Head of caudate nucleus (tissue), 42 donors: ENCODE results near the gene C2orf49.
A peak's percentile ranks its signal among the peaks of the same experiment; 100 is the strongest.

Experiments
- DNase-seq, 42 donors: peaks; one replicate each; pipeline versions ENCODE4 v3.0.0 to v3.0.0-alpha.2; 2020 to 2021; ENCODE audit warnings: mixed read lengths in 7 of 42
- intact Hi-C: fragments of 100-400 bp; cut with DNase I; formaldehyde crosslinking; loops from one replicate; pipeline ENCODE4 v1.15.0; 2022

Gene C2orf49

DNA sequence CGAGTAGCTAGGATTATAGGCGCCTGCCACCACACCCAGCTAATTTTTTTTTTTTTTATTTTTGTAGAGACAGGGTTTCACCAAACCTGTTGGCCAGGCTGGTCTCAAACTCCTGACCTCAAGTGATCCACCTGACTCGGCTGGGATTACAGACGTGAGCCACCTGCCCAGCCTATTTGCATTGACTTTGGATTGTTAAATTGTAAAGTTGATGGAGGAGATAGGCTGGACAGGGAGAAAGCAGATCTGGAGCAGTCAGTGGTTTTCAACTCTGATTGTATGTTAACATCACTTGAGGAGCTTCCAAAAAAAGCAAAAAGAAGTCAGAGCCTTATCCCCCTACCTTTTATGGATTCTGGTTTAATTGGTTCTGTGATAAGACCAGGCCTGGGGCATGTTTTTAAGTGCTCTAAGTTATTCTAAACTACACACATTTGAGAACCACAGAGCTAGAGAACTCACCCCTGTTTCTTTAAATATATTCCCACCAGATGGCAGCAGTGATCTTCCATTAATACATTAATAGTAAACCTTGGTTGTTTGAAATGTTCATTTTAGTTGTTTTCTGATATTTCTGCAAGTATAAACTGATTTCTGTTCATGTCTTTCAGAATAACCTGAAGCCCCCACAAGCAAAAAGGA lies 7.5 kb downstream of the C2orf49 start:
- DNase-seq = no peak
- intact Hi-C loops = no loop called here

- DNase-seq = no peak
- intact Hi-C loops = no loop called here
Observed at GRCh38 chr2:105357122-105357521, 19.8 kb downstream of the C2orf49 start.

GRCh38 chr2:105358593-105358992 lies 21.3 kb downstream of the C2orf49 start:
- intact Hi-C loops = no loop called here
- no peak for DNase-seq

DNA sequence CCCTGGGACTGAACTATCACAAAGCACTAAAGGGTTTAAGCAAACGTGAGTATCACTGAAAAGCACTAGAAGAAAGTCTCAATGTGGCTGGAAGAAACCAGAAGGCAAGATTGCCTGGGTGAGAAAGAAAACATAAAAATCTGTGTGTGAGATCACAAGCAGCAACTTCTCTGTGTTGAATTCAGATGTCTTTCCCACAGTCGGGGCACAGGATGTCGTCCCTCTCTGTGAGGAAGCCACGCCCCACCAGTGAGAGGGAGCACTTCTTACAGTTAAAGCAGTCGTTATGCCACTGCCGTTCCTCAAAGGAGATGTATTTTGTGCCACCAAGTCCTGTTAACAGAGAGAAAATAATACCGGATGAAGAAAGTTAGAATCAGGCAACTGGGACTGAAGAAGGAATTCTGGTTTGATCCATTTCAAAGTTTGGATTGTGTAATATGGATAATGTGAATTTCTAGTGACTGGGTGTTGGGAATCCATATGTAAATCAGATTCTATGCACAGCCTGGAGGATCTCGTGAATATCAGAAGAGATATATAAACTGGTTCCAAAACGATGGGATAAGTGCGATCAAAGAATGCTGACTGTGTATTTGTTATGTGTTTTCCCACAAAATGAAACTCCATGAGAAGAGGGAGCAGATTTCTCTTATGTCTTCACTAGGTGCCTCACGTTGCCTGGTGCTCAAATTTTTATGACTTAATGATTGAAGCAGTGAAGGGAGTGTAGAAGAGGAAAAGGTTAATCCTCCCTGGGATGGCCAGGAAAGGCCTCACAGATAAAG lies 24.0 kb downstream of the C2orf49 start:
- intact Hi-C loops = no loop called here
- DNase-seq = peak in 2 of 42 donors; percentile 20 to 29

GRCh38 chr2:105362862-105363591 lies 25.7 kb downstream of the C2orf49 start:
- intact Hi-C loops = no loop called here
- peak in 3 of 42 donors; percentile 6 to 38 (median 36) for DNase-seq

DNA sequence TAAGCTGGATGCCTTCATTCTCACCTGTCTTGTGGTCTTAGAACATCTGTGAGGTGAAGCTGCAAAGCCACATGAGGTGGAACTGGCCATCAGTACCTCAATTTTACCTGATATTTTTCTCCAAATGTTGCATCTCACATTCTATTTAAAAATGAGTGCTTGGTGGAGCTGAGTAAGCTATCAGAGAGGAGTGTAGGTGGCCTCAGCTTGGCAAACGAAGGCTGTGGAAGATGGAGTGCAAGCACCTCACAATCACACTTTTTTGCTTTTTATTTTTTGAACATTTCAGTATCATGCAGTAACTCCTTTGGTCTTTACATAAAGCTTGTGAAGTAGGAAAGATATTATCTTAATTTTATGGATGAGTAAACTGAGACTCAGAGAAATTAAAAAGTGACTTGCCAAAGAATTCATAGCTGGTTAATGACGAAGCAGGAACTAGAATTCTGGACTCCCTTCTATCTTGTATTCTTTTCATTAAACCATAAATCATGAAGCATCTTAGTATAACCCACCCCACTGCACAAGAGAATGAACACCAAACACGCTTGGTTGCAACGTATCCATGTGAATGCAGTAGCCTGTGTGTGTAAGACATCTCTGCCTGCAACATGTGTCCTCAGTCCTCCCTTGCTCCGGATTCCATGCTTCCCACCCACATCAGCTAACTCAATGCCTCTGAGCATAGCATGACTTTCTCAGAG lies 27.2 kb downstream of the C2orf49 start:
- peak in 7 of 42 donors; percentile 20 to 54 (median 33) for DNase-seq
- intact Hi-C loops = loop anchor here (5.0 kb wide), 1 partner anchor 153 kb away; no protein-coding TSS in a partner anchor

- DNase-seq = no peak
- intact Hi-C loops = loop anchor here (5.0 kb wide), 1 partner anchor 152 kb away; no protein-coding TSS in a partner anchor
Observed at GRCh38 chr2:105365206-105365605, 27.9 kb downstream of the C2orf49 start.

DNA sequence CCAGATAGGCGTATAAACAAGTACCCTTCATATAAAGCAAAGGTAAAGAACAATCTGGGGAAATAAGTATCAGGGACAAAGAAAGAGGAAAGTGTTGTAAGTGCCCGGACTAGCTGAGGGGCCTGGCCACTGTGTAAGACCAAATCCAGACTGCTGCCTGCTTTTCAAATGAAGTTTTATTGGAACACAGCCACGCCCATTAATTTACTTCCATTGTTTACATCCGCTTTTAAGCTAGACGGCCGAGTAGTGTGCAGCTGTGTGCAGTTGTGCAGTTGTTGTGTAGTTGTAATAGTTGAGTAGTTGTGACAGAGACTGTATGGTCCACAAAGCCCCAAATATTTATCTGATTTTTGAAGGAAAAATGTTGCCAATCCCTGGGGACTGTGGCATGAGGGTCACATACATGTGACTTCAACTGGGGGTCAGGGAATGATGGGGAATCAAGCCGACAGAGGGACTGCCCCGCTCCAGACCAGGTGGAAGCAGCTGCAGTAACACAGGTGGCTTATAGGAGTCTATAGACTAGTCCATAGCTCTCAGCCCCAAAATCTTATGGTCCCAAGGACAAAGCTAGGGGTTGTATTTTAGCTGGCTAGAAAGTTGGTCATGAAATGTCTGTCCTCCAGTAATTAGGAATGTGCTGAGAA lies 31.5 kb downstream of the C2orf49 start:
- intact Hi-C loops = loop anchor here (5.0 kb wide), 1 partner anchor 148 kb away; no protein-coding TSS in a partner anchor
- DNase-seq = no peak

DNA sequence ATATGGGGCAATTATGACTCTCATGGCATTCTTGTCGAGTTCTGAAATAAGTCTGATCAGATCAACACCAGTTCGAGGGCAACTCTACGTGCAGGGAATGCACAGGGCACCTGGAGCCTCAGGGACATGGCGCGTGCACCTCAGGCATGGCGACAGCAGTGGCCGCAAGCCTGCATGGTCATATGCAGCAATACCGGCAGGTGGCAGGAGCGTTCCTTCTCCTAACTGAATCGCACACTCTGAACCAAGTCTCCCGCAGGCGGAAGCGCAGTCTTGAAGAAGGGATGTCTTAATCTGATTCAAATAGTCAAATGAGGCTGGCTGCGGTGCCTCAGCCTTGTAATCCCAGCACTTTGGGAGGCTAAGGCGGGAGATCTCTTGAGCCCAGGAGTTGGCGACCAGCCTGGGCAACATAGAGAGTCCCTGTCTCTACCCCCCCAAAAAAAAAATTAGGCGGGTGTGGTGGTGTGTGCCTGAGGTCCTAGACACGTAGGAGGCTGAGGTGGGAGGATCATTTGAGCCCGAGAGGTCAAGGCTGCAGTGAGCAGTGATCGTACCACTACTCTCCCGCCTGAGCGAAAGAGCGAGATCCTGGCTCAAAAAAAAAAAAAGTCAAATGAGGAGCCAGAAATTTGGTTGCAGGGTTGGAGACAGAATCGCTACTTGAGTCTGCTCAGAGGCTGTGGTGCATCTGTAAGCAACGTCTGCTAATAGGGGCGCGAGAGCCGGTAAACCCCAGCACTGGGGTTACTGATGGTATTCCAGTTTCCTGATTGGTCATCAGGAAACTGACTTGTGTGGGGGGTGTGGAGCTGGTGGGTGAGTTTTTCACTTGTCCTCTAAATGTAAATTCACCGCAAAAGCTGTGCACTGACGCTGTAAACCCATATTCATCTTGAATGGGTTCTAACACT lies 32.7 kb downstream of the C2orf49 start:
- peak; percentile 77 to 95 (median 86) for DNase-seq

DNA sequence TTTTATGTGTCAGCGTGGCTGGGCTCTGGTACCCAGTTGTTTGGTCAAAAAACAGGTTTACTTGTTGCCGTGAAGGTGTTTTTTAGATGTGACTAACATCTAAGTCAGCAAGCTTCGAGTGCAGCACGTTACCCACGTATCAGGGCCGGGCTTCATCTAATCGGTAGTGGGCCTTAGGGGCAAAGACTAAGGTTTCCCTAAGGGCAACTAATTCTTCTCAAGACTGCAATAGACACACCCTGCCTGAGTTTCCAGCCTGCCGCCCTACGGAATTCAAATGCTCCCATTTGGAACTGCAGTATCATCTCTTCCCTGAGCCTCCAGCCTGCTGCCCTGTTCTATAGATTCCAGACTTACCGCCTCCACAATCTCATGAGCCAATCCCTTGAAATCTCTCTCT lies 33.8 kb downstream of the C2orf49 start:
- no peak for DNase-seq
- intact Hi-C loops = no loop called here

More for the DNA sequence above, 32.7 kb downstream of the C2orf49 start:
- intact Hi-C loops = loop anchor here (5.0 kb wide), 1 partner anchor 147 kb away; no protein-coding TSS in a partner anchor

DNA sequence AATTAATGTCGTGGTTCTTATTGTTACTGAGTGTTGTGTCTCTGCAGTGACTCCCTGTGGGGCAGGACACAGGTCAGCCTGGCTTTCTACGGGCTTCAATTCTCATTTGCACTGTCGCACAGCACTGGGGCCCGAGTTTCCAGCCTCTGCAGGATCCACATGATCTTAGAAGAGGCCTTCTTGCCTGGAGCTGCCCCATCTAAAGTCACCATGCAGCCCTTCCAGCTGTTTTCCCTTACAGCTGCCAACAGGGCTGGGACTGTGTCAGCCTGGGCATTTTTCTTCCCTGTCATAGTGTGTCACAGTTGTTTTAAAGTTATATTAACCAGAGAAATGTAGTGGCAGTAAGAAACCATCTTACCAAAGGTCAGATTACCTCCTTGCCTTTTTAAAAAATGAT lies 34.5 kb downstream of the C2orf49 start:
- no peak for DNase-seq
- intact Hi-C loops = no loop called here

DNA sequence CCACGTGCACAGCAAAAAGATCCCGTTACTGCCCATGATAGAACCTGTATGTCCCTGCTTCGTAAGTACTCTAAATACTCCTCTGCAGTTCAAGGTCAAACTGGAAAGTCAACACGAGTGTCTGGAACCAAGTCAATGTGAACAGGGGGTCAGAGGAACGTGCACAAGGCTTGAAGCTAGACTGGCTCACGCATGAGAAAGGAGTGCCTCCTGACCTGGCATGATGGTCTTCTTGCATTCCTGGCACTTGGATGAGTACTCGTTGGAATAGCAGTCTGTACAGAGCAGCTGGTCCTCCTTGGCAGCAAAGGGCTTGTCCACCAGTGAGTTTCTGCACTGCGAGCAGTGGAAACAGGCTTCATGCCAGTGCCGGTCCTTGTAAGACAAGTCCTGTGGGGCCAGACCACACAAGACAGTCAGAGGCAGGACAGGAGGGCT lies 36.0 kb downstream of the C2orf49 start:
- peak in 10 of 42 donors; percentile 19 to 46 (median 25) for DNase-seq
- intact Hi-C loops = no loop called here

GRCh38 chr2:105373895-105374401 lies 36.6 kb downstream of the C2orf49 start:
- DNase-seq = no peak
- intact Hi-C loops = no loop called here

DNA sequence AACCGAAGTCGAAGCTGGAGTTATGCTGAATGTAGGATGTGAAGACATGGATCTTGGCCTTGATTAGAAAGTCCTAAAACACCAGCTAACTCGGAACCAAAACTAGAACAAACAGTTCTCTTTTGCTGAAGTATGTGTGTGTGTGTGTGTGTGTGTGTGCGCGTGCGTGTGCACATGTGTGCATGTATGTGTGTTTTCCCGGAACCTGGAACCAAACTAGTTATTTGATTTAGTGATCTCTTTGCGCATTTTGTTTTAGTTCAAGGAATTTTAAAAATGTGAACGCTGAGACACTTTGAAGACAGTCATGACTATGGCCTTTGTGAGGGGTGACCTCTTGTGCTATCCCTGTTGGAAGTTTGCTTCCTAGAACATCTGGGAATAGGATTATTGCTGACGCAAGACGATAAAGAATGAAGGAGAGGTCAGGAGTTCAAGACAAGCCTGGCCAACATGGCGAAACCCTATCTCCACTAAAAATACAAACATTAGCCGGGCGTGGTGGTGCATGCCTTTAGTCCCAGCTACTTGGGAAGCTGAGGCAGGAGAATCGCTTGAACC lies 37.7 kb downstream of the C2orf49 start:
- no peak for DNase-seq
- intact Hi-C loops = no loop called here

DNA sequence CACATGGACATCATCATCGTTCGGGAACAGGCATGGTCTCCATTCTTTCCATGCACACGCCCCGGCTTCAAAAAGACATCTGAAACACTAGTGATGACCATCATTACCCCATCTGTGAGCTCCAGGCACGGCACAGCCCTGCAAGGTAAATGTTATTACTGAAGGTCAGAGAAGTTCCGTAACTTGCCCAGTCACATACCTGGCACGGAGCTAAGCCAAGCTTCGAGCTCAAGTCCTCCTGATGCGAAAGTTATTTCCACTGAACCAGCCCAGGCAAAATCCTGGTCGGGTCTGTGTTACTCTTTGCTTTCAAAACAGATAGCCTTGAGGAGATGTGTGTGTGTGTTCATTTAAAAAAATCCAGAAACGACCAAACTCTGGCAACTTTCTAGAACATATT lies 38.7 kb downstream of the C2orf49 start:
- intact Hi-C loops = no loop called here

GRCh38 chr2:105376789-105377240 lies 39.5 kb downstream of the C2orf49 start:
- intact Hi-C loops = no loop called here
- DNase-seq = no peak

More for the DNA sequence above, 38.7 kb downstream of the C2orf49 start:
- DNase-seq = no peak

DNA sequence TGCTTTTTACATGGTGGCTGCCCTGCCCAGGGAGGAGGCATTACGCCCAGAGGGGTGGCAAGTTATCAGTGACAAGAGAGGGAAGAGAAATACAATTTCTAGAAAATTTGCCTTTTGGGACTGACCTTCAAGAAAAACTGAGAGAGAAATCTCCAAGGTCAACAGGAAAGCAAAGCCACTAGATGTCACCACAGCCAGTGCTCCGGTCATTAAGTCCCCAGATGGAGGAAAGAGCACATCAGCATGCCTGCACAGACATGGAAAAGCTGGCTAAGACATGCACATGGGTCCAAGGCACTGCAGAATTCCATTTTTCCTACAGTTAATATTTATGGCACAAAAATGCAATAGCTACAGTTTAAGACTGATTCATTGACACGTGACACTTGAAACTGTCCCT lies 40.5 kb downstream of the C2orf49 start:
- no peak for DNase-seq
- intact Hi-C loops = no loop called here
